SK-N-SH (cell line): ENCODE measurements around the gene SERPINI1.

ENCODE experiments used
- CTCF ChIP-seq: fragments of 200-600 bp; sonication (generic); IDR thresholded peaks from 2 replicates; pipeline ENCODE4 v1.6.1; 2017; ENCODE audit warnings: antibody characterized with exemption, mild to moderate bottlenecking, moderate library complexity
- ELF1 ChIP-seq: IDR thresholded peaks from 2 replicates; pipeline ENCODE4 v1.4.0; 2012
- MAX ChIP-seq: IDR thresholded peaks from 2 replicates; pipeline ENCODE4 v1.4.0; 2012; ENCODE audit warnings: low read depth
- POLR2AphosphoS5 ChIP-seq: IDR thresholded peaks from 2 replicates; pipeline ENCODE4 v1.6.1; 2012; ENCODE audit warnings: low read depth, low read length
- RFX5 ChIP-seq: IDR thresholded peaks from 2 replicates; pipeline ENCODE4 v1.6.1; 2012; ENCODE audit warnings: mild to moderate bottlenecking, improper control_type of control experiment, low read length

- no peak for TF ChIP-seq ELF1
- no peak for TF ChIP-seq RFX5
- TF ChIP-seq CTCF: no peak
- TF ChIP-seq POLR2AphosphoS5: no peak
- TF ChIP-seq MAX: no peak
These were observed 123.3 kb downstream of the SERPINI1 start for GRCh38 chr3:167858865-167859264.
